Measurements from ENCODE around the gene PRM1.
A peak's percentile ranks its signal among the peaks of the same experiment; 100 is the strongest.

PRM1 gene

DNA sequence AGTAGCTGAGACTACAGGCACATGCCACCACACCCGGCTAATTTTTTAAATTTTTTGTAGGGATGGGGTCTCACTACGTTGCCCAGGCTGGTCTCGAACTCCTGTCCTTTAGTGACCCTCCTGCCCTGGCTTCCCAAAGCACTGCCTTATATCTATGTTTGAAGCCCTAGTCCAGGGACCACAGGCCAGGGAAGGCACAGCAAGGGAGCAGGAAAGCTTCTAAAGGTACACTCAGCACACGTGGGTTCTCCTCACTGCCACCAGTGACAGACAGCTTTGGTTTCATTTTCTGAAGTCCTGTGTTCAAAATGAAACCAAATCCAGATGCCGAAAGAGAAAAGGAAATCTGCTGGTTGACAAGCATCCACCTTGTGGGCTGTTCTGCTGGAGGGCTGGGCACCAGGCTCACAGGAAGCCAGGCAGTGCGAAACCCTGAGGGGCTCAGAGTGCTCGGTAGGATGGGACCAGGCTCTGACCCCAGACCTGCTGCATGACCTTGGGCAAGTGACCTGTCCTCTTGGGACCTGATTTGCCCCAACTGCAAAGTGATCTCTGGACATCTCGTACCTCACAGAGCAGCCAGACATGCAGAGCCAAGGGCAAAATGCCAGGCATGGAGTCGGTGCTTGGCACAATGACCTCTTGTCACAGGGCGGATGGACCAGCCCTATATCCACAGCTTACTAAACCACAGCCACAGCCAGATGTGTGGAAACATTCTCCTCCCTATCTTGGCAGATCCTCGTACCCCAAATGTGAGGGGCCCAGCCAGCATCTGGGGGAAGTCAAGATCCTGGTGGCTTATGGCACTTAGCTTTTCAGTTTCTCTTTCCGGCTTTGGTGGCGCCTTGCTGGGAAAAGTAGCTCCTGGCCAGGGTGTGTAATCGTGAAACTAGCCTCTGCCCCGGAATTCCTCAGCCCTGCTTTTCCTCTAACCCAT lies 22.3 kb downstream of the PRM1 start:
- peaks cover 11% of the 10 kb centered on the region for H3K36me3 Mint-ChIP-seq (ENCODE audit: low read depth)
- H3K27ac Mint-ChIP-seq = peak overlapping the region; percentile 78
- peaks cover 40% of the 10 kb centered on the region for H3K4me1 Mint-ChIP-seq (ENCODE audit: low read depth)
- H3K4me3 Mint-ChIP-seq = peak overlapping the region; percentile 59
- no peaks in the 10 kb centered on the region for H3K9me3 Mint-ChIP-seq
- H3K27me3 Mint-ChIP-seq (ENCODE audit: low read depth) = peaks cover 4% of the 10 kb centered on the region

DNA sequence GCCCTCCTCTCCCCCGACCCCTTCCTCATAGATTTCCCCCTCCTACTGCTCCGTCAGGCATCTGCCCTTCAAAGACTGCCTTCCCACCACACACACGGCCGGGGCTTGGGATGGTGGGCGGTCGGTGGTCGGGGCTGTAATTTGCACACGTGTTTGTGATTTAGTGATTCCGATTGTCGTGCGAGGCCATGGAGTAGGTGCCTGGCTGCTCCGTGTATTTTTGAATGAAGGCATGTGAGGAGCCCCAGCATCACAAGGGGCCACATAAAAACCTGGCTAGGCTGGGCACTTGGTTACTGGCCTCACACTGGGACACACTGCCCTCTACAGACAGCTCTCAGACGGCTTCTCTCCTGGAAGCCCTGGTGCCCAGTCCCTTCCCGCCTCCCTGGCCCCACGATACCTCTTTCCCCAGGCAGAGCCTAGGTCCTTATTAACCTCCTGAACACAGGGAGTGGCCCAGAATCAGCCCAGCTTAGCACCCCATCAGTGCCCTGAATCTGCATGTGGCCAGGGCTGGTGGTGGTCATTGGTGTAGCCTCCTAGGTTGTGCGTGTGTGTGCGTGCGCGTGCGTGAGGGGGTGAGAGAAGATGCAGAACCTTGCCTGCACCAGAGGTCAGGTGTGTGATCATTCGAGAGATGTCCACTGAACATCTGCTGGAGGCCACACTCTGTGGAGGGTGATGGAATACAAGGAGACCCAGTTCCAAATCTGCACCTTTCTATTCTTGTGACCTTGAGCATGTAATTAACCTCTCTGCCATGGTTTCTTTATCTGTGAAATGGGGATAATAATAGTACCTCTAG lies 23.8 kb downstream of the PRM1 start:
- Mint-ChIP-seq H3K4me1 (ENCODE audit: low read depth) (peaks cover 43% of the 10 kb centered on the region), H3K36me3 (ENCODE audit: low read depth) (peaks cover 26% of the 10 kb centered on the region), H3K4me3 (peak overlapping the region; percentile 94), H3K9me3 (no peaks in the 10 kb centered on the region), H3K27me3 (ENCODE audit: low read depth) (peaks cover 4% of the 10 kb centered on the region), H3K27ac (peak overlapping the region; percentile 85)

GRCh38 chr16:11256661-11257130 lies 24.4 kb downstream of the PRM1 start:
- Mint-ChIP-seq H3K4me1 (ENCODE audit: low read depth) (peaks cover 50% of the 10 kb centered on the region), H3K27ac (peak overlapping the region; percentile 95), H3K9me3 (no peaks in the 10 kb centered on the region), H3K27me3 (ENCODE audit: low read depth) (peaks cover 4% of the 10 kb centered on the region), H3K36me3 (ENCODE audit: low read depth) (peaks cover 32% of the 10 kb centered on the region), H3K4me3 (peak overlapping the region; percentile 94)

- Mint-ChIP-seq H3K27me3 (ENCODE audit: low read depth) (peaks cover 4% of the 10 kb centered on the region), H3K4me1 (ENCODE audit: low read depth) (peaks cover 54% of the 10 kb centered on the region), H3K36me3 (ENCODE audit: low read depth) (peaks cover 34% of the 10 kb centered on the region), H3K4me3 (peak within 1 kb of the TSS; percentile 98), H3K9me3 (no peaks in the 10 kb centered on the region), H3K27ac (peak within 1 kb of the TSS; percentile 95)
These were observed 25.1 kb downstream of the PRM1 start, which contains the start of gene SOCS1 for GRCh38 chr16:11255737-11256660. Gene SOCS1, minus strand, starts transcription at chr16:11256204. Its CDS starts 726 bp downstream, at chr16:11255478.

DNA sequence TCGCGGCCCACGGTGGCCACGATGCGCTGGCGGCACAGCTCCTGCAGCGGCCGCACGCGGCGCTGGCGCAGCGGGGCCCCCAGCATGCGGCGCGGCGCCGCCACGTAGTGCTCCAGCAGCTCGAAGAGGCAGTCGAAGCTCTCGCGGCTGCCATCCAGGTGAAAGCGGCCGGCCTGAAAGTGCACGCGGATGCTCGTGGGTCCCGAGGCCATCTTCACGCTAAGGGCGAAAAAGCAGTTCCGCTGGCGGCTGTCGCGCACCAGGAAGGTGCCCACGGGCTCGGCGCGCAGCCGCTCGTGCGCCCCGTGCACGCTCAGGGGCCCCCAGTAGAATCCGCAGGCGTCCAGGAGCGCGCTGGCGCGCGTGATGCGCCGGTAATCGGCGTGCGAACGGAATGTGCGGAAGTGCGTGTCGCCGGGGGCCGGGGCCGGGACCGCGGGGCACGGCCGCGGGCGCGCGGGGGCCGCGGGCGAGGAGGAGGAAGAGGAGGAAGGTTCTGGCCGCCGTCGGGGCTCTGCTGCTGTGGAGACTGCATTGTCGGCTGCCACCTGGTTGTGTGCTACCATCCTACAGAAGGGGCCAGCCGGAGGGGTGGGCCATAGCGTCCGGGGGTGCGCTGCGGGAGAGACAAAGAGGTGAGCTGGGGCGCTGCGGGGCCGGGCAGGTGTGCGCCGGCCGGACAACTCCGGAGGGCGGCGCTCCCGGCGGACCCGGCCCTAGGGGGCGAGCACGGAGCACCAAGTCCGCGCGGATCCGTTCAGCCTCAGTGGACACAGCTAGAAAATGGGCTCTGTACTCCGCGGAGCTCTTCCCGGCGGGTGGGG lies 26.0 kb downstream of the PRM1 start:
- peaks cover 40% of the 10 kb centered on the region for H3K36me3 Mint-ChIP-seq (ENCODE audit: low read depth)
- H3K4me3 Mint-ChIP-seq = peak overlapping the region; percentile 98
- no peaks in the 10 kb centered on the region for H3K9me3 Mint-ChIP-seq
- H3K4me1 Mint-ChIP-seq (ENCODE audit: low read depth) = peaks cover 57% of the 10 kb centered on the region
- H3K27me3 Mint-ChIP-seq (ENCODE audit: low read depth) = peaks cover under 1% of the 10 kb centered on the region
- peak overlapping the region; percentile 79 for H3K27ac Mint-ChIP-seq

DNA sequence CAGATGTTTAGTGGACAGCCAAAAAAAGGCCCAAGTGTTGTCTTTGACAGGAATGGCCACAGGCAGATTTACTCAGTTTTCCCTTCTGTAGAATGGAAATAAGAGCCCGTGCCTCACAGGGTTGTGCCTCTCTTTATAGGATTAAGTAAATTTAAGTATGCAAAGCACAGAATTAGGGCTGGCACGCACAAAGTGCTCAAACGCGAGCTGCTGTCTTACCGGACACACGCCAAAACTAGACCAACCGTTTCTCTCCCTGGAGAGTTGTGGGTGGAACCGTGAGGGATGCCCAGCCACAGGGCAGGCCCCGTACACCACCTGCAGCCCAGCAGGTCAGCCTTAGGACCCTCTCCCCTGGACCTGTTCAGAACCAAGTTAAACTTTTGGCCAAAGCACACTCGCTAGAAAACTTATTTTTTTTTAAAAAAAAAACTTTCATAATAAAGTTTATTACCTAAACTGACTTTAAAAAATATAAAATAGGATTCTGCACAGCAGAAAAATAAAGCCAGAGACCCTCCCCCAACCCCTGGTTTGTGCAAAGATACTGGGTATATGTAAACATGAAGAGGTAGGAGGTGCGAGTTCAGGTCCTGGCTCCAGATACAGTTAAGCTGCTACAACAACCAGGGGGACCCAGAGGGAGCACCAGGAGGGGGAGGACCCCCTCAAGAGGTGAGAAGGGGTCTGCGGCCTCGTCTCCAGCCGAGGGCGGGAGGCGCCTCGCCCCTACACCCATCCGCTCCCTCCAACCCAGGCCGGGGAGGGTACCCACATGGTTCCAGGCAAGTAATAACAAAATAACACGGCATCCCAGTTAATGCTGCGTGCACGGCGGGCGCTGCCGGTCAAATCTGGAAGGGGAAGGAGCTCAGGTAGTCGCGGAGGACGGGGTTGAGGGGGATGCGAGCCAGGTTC lies 26.9 kb downstream of the PRM1 start:
- Mint-ChIP-seq H3K4me1 (ENCODE audit: low read depth) (peaks cover 51% of the 10 kb centered on the region), H3K4me3 (peak overlapping the region; percentile 98), H3K9me3 (no peaks in the 10 kb centered on the region), H3K27ac (peak overlapping the region; percentile 93), H3K36me3 (ENCODE audit: low read depth) (peaks cover 40% of the 10 kb centered on the region), H3K27me3 (ENCODE audit: low read depth) (no peaks in the 10 kb centered on the region)

DNA sequence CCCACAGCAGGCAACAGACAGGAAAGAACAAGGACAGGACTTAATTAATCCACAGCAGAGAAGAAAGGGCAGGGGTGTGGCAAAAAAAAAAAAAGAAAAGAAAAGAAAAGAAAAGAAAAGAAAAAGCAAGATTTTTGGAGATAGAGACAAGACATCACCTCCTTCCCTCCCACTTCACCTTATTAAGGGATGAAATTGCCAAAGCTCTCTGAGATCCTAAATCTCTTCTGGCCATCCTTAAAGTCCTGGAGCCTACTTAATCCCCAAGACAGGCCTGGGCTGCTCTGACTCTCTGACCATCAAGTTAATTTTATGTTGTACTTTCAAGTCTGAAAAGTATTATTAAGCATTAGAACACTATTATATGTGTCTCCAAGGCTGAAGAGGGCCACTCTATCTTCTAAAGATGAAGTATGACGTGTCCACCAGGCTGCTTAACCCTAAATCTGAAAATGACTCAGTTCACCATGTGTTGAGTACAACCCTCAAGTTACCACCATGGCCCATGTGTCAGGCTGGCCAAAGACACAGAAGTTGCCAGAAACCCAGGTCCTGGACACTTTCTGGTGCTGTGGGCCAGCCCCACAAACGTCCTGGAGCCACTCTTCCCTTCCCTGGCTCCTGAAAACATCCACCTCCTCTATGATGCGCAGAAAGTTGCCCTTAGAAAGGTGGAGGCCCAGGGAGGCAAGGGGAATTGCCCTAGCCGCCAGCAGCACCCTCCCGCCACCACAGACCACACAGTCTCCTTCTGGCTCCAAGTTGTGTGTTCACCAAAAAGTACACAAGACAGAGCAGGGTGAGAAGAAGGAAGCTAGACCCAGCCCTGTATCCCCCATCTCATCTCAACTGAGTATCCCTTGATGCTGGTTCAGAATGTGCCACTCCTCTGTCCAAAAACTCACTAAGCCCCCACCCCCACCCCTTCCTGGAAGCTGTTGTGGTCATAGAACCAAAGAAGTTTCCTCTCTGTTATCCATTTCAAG lies 27.8 kb downstream of the PRM1 start:
- H3K27me3 Mint-ChIP-seq (ENCODE audit: low read depth) = no peaks in the 10 kb centered on the region
- peaks cover 49% of the 10 kb centered on the region for H3K4me1 Mint-ChIP-seq (ENCODE audit: low read depth)
- peaks cover 46% of the 10 kb centered on the region for H3K36me3 Mint-ChIP-seq (ENCODE audit: low read depth)
- peak overlapping the region; percentile 93 for H3K27ac Mint-ChIP-seq
- peak overlapping the region; percentile 98 for H3K4me3 Mint-ChIP-seq
- H3K9me3 Mint-ChIP-seq = no peaks in the 10 kb centered on the region

- Mint-ChIP-seq H3K36me3 (ENCODE audit: low read depth) (peaks cover 49% of the 10 kb centered on the region), H3K27me3 (ENCODE audit: low read depth) (no peaks in the 10 kb centered on the region), H3K27ac (peak overlapping the region; percentile 93), H3K4me1 (ENCODE audit: low read depth) (peaks cover 46% of the 10 kb centered on the region), H3K4me3 (peak overlapping the region; percentile 98), H3K9me3 (no peaks in the 10 kb centered on the region)
These were observed 28.6 kb downstream of the PRM1 start for GRCh38 chr16:11252482-11252931.

DNA sequence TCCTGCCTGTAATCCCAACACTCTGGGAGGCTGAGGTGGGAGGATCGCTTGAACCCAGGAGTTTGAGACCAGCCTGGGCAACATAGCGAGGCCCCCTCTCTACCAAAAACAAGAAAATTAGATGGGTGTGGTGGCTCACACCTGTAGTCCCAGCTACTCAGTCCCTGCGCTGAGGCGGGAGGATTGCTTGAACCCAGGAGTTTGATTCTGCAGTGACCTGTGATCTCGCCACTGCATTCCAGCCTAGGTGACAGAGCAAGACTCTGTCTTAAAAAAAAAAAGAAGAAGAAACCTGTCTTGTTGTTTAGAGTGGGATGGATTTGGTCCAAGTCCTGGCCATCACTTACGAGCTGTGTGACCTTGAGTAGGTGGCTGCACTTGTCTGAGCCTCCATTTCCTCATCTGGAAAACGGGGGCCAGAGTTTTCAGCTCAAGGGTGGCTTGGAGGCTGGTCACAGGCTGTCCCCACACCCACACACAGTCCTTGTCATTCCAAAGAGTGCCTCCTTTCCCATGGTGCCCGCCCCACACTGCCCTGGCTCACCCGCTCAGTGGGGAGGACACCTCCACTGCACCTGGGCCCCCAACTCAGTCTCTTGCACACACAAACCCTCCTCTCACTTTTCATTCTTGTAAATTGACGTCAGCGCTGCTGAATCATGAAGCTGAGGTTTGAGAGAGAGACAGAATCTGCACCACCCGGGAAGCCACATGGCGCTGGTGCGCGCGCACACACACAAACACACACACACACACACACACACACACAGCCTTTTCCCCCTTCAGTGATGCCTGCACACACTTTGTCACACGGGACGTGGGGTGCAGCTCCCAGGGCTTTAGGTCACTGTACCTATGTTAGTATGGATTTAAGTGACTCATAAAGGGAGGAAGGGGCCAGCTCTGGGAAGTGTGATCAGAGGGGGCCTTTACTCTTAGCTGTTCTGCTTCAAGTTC lies 29.3 kb downstream of the PRM1 start:
- Mint-ChIP-seq H3K9me3 (no peaks in the 10 kb centered on the region), H3K27ac (peak overlapping the region; percentile 93), H3K4me3 (peak overlapping the region; percentile 98), H3K27me3 (ENCODE audit: low read depth) (no peaks in the 10 kb centered on the region), H3K36me3 (ENCODE audit: low read depth) (peaks cover 50% of the 10 kb centered on the region), H3K4me1 (ENCODE audit: low read depth) (peaks cover 43% of the 10 kb centered on the region)

DNA sequence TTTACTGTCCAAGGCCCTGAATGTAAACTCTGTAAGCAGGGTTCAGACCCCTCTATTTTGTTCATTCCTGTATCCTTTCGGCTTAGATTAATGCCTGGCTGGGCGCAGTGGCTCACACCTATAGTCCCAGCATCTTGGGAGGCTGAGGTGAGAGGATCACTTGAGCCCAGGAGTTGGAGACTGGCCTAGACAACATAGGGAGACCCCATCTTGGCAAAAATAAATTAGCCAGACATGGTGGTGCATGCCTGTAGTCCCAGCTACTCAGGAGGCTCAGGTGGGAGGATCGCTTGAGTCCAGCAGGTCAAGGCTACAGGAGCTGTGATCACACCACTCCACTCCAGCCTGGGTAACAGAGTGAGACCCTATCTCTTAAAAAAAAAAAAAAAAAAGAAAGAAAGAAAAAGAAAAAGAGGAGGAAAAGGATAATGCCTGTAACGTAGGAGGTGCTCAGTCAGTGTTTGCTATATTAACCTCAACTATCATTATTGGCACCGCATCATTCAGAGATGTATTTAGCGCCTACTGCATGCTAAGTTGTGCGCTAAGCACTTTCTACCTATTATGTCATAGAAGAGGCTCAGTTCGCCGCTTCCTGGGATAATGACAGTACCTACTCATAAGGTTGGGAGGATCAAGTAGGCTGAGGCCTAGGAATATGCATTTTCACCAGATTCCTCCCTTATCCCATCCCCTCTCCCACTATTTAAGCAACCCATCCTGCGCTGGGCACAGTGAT lies 30.2 kb downstream of the PRM1 start:
- Mint-ChIP-seq H3K4me1 (ENCODE audit: low read depth) (peaks cover 47% of the 10 kb centered on the region), H3K4me3 (no peak overlapping the region), H3K36me3 (ENCODE audit: low read depth) (peaks cover 52% of the 10 kb centered on the region), H3K27me3 (ENCODE audit: low read depth) (no peaks in the 10 kb centered on the region), H3K9me3 (no peaks in the 10 kb centered on the region), H3K27ac (peak overlapping the region; percentile 52)
